HepG2 (cell line): ENCODE results near the gene POLA1. TPM values are rescaled to one million over a fixed set of nuclear protein-coding genes. Genes with fewer than 3 reads are reported as not detected.
"Not testable (repeated sequence)": the region's sequence is repeated elsewhere in the genome, so short reads cannot be mapped to it uniquely, and the experiment has no call there.

Source experiments
- ATAC-seq: fragments of 200-7000 bp; cut with Tn5 transposase; 3 replicates; pipeline ENCODE4 v1.9.1; 2020; ENCODE audit warnings: mild to moderate bottlenecking, moderate library complexity
- BruUV-seq: library from RNA; stranded (reverse); fragments of 400-500 nt; replicated peaks from 2 replicates; lab custom pipeline; 2021; lab: Mats Ljungman, UMichigan
- CTCF ChIA-PET: fragments of 300-600 bp; formaldehyde crosslinking; extraction: SDS; loops from one replicate; lab custom pipeline; 2021; ENCODE audit warnings: low total read pairs, inconsistent platforms, low intra/inter-chr PET ratio; lab: Yijun Ruan, JAX
- POLR2A ChIA-PET: fragments of 350-600 bp; sonication (Branson Sonifier 250); formaldehyde crosslinking; loops from one replicate; lab custom pipeline; 2020; ENCODE audit warnings: antibody characterized with exemption, inconsistent platforms; lab: Yijun Ruan, JAX
- DNase-seq: peaks from one replicate; pipeline ENCODE4 v3.0.0-alpha.2; 2015; ENCODE audit warnings: low spot score
- FAIRE-seq: peaks from 3 replicates; lab custom pipeline; 2011; peaks lifted over from hg19 to GRCh38; lab: Jason Lieb, UNC
- H2AFZ ChIP-seq: one replicate; pipeline ENCODE4 v1.6.1; 2011; ENCODE audit warnings: low read length, inconsistent platforms
- H3K27ac ChIP-seq: fragments of 300-600 bp; 3 replicates; pipeline ENCODE4 v1.8.0; 2011; ENCODE audit warnings: mixed run types, mild to moderate bottlenecking, mixed read lengths, low read length, inconsistent platforms; ENCODE audit not compliant: insufficient read depth; ENCODE audit errors: extremely low read length
- H3K27me3 ChIP-seq, 2 experiments: fragments of 200-600 bp in 1 of 2; 2 replicates in 1 of 2; 3 replicates in 1 of 2; pipeline versions ENCODE4 v1.6.0 to v1.8.0; 2011; ENCODE audit warnings: low read length in 2 of 2, mild to moderate bottlenecking in 2 of 2, moderate library complexity in 2 of 2, inconsistent platforms in 1 of 2; ENCODE audit not compliant: insufficient read depth in 2 of 2, control insufficient read depth in 1 of 2
- H3K36me3 ChIP-seq, 2 experiments: fragments of 200-600 bp in 1 of 2; replicated peaks in 1 of 2; 2 replicates in 1 of 2; 3 replicates in 1 of 2; pipeline versions ENCODE4 v1.5.1 to v1.8.0; 2011; ENCODE audit warnings: low read length in 2 of 2, inconsistent platforms in 1 of 2; ENCODE audit not compliant: insufficient read depth in 2 of 2, control insufficient read depth in 1 of 2
- H3K4me1 ChIP-seq: 2 replicates; pipeline ENCODE4 v1.5.1; 2012; ENCODE audit warnings: low read length, inconsistent platforms; ENCODE audit not compliant: insufficient read depth
- H3K4me2 ChIP-seq: 2 replicates; pipeline ENCODE4 v1.6.0; 2011; ENCODE audit warnings: low read depth, low read length, inconsistent platforms
- H3K4me3 ChIP-seq, 3 experiments: fragments of 200-600 bp in 1 of 3; sonication (generic), shearing (Covaris generic) in 1 of 3; replicated peaks in 1 of 3; 2 replicates each; pipeline ENCODE4 v1.5.1; 2011 to 2016; ENCODE audit warnings: low read length in 3 of 3, inconsistent platforms in 2 of 3, low read depth in 2 of 3, mild to moderate bottlenecking in 2 of 3, control low read depth in 1 of 3, mixed read lengths in 1 of 3; ENCODE audit not compliant: insufficient read depth in 1 of 3
- H3K79me2 ChIP-seq: one replicate; pipeline ENCODE4 v1.6.1; 2011; ENCODE audit warnings: low read length, inconsistent platforms; ENCODE audit not compliant: insufficient read depth
- H3K9ac ChIP-seq: 2 replicates; pipeline ENCODE4 v1.6.0; 2011; ENCODE audit warnings: mild to moderate bottlenecking, low read depth, low read length, inconsistent platforms; ENCODE audit not compliant: insufficient read depth
- H3K9me3 ChIP-seq: 2 replicates; pipeline ENCODE4 v1.5.1; 2012; ENCODE audit warnings: mild to moderate bottlenecking, low read length
- H4K20me1 ChIP-seq: 2 replicates; pipeline ENCODE4 v1.6.0; 2011; ENCODE audit warnings: inconsistent platforms, mild to moderate bottlenecking, low read length, moderate library complexity; ENCODE audit not compliant: insufficient read depth
- MAFF ChIP-seq: IDR thresholded peaks from 2 replicates; pipeline ENCODE4 v1.6.1; 2011; ENCODE audit warnings: low read depth, low read length, improper control_type of control experiment
- MAFK ChIP-seq, 2 experiments: IDR thresholded peaks in 1 of 2; conservative IDR thresholded peaks in 1 of 2; 2 replicates each; pipeline ENCODE4 v1.6.1; 2011; ENCODE audit warnings: improper control_type of control experiment in 2 of 2, low read length in 2 of 2
- STAG1 ChIP-seq: sonication (generic); formaldehyde crosslinking; IDR thresholded peaks from 2 replicates; pipeline ENCODE4 v1.4.0; 2020; ENCODE audit warnings: missing genetic modification reagents
- ZNF256 ChIP-seq: sonication (generic); formaldehyde crosslinking; conservative IDR thresholded peaks from 2 replicates; pipeline ENCODE4 v1.4.0; 2020; ENCODE audit warnings: missing genetic modification reagents
- WGBS: methylation state at CpG from one replicate; pipeline ENCODE4 v1.1.6; 2017; ENCODE audit warnings: low lambda C conversion rate; 5-methylcytosine and 5-hydroxymethylcytosine counted together
- in situ Hi-C: cut with HindIII; loops from 2 replicates; pipeline ENCODE4 v1.10.0; 2017; ENCODE audit warnings: low pct_unique_long_range_greater_than_20kb; ENCODE audit not compliant: extremely low pct_ligation_motif_present
- intact Hi-C: fragments of 100-400 bp; cut with micrococcal nuclease; formaldehyde crosslinking; loops from one replicate; pipeline ENCODE4 v1.10.0; 2022; ENCODE audit not compliant: unreplicated experiment
- polyA plus RNA-seq, 8 experiments: library from polyadenylated mRNA; depleted of rRNA in 3 of 8; stranded (reverse) in 7 of 8; unstranded in 1 of 8; fragments of >200 nt; fragmentation: Illumina TruSeq in 4 of 8; extraction: Trizol in 4 of 8; gene quantifications; 2 replicates each; pipeline versions ENCODE4 v1.2.1 to v1.2.3, GENCODE V29; 2011 to 2016; ENCODE audit warnings: low read depth in 4 of 8, missing spikeins in 1 of 8, mixed read lengths in 1 of 8; ENCODE audit not compliant: insufficient read depth in 1 of 8
- total RNA-seq, 5 experiments: library from RNA; depleted of rRNA; stranded (reverse); fragments of >200 nt; fragmentation: Illumina TruSeq; extraction: Trizol; gene quantifications; 2 replicates each; pipeline ENCODE4 v1.2.3, GENCODE V29; 2016; ENCODE audit warnings: low read depth in 1 of 5
- TF ChIP-seq, protein P1 (sequence below): sonication (generic); formaldehyde crosslinking; IDR thresholded peaks from 2 replicates; pipeline ENCODE4 v1.5.0; 2020; ENCODE audit warnings: mild to moderate bottlenecking, missing genetic modification reagents, moderate library complexity

The POLA1 gene
- total and polyA plus RNA-seq, 2 of the 13 experiments (the other 11 are each of a cell fraction or from before 2014, with no cell fraction given) = 3.3 to 26.5 TPM

DNA sequence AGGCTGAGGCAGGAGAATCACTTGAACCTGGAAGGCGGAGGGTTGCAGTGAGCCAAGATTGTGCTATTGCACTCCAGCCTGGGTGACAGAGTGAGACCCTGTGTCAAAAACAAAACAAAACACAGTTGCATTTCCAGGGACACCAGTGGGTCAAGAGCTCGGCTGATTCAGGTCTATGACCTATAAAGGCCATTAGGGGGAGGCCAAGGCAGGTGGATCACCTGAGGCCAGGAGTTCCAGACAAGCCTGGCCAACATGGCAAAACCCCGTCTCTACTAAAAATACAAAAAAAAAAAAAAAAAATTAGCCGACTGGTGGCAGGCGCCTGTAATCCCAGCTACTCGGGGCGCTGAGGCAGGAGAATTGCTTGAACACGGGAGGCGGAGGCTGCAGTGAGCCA is 38.0 kb upstream of the POLA1 start:
- H3K79me2 ChIP-seq, H4K20me1 ChIP-seq, DNase-seq, H3K36me3 ChIP-seq, H2AFZ ChIP-seq, H3K27me3 ChIP-seq, H3K27ac ChIP-seq, H3K9ac ChIP-seq, H3K4me3 ChIP-seq, CTCF ChIA-PET, H3K4me2 ChIP-seq, intact Hi-C loops, H3K9me3 ChIP-seq, BruUV-seq, FAIRE-seq, in situ Hi-C loops: not testable (repeated sequence)
- peak; percentile 59 for ATAC-seq
- POLR2A ChIA-PET = interaction anchor here (0.7 kb wide), 1 partner anchor 31 kb away, joined by 3 read pairs; no protein-coding TSS in a partner anchor
- TF ChIP-seq, protein P1, sequence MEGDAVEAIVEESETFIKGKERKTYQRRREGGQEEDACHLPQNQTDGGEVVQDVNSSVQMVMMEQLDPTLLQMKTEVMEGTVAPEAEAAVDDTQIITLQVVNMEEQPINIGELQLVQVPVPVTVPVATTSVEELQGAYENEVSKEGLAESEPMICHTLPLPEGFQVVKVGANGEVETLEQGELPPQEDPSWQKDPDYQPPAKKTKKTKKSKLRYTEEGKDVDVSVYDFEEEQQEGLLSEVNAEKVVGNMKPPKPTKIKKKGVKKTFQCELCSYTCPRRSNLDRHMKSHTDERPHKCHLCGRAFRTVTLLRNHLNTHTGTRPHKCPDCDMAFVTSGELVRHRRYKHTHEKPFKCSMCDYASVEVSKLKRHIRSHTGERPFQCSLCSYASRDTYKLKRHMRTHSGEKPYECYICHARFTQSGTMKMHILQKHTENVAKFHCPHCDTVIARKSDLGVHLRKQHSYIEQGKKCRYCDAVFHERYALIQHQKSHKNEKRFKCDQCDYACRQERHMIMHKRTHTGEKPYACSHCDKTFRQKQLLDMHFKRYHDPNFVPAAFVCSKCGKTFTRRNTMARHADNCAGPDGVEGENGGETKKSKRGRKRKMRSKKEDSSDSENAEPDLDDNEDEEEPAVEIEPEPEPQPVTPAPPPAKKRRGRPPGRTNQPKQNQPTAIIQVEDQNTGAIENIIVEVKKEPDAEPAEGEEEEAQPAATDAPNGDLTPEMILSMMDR (CRISPR knock-in tag) = peak; percentile 28; the same call in 1 of the 2 replicates
- peak; percentile 17; the same call in 1 of the 2 replicates for TF ChIP-seq STAG1 (CRISPR knock-in tag)
- peaks cover 35% of the 10 kb centered on the region for H3K4me1 ChIP-seq
- 83% methylated on average over 8 of the region's 9 CpGs for WGBS

DNA sequence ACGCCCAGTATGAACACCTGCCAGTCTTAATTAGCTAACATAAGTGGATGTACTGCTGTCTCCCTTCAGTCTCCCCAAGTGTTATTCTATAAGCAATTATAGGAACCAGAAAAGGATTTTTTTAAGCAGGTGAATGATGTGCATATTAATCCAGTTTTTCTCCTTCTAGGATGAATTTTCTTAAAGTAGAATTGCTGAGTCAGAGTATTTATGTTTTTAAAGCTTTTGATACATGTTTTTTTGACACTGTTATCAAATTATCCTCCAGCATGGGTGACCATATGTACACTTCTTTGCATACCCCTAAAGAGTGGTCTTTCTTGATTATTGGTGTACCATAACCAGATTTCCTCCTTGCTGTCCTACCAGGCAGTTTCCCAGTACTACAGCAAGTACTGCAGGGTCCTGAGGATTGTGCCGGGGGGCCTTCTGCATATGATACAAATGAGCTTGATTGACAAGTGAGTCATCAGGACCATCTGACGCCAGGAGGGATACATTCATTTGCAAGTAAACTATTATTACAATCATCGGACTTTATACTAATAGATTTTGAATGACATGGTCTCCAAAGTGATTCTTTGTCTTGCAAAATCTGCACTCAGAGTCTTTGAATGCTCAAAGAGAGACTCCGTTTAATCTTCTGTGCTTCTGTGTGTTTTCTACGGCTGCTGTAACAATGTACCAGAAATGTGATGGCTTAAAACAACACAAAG is 35.9 kb upstream of the POLA1 start:
- no TSS peak for BruUV-seq
- ChIA-PET POLR2A (no interaction called here), CTCF (no interaction called here)
- Histone ChIP-seq H3K4me2 (no peak overlapping the region), H3K27ac (no peak overlapping the region), H3K36me3 (no peaks in the 10 kb centered on the region), H2AFZ (no peak overlapping the region), H3K9ac (no peak overlapping the region), H4K20me1 (no peaks in the 10 kb centered on the region), H3K9me3 (no peaks in the 10 kb centered on the region), H3K27me3 (no peaks in the 10 kb centered on the region), H3K4me3 (no peak overlapping the region), H3K4me1 (peaks cover 40% of the 10 kb centered on the region), H3K79me2 (no peaks in the 10 kb centered on the region)
- peak; percentile 66 to 88 for TF ChIP-seq MAFK (conservative IDR thresholded peaks at IDR 0.05 in 1 of 2, IDR thresholded peaks at IDR 0.05 in 1 of 2; ENCODE audit: low read length in 2 of 2)
- peak; percentile 81 for TF ChIP-seq MAFF
- no peak for TF ChIP-seq ZNF256
- ATAC-seq = no peak
- no peak for DNase-seq
- 92% methylated on average over 5 of the region's 6 CpGs for WGBS
- in situ Hi-C loops (no loop called here), intact Hi-C loops (no loop called here)
- no peak for FAIRE-seq
